DMS53 (cell line): ENCODE data around the gene LDAH.

Source experiments
- DNase-seq: peaks from one replicate; lab custom pipeline; 2025; lab: John Stamatoyannopoulos, UW

The LDAH gene

DNA sequence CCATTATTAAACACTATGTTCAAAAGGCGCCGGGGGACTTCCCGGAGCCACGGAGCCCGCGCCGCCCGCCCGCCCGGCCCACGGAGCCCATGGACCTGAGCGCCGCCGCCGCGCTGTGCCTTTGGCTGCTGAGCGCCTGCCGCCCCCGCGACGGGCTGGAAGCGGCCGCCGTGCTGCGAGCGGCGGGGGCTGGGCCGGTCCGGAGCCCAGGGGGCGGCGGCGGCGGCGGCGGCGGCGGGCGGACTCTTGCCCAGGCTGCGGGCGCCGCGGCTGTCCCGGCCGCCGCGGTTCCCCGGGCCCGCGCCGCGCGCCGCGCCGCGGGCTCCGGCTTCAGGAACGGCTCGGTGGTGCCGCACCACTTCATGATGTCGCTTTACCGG lies 155.8 kb downstream of the LDAH start:
- DNase-seq = peak; percentile 37

DNA sequence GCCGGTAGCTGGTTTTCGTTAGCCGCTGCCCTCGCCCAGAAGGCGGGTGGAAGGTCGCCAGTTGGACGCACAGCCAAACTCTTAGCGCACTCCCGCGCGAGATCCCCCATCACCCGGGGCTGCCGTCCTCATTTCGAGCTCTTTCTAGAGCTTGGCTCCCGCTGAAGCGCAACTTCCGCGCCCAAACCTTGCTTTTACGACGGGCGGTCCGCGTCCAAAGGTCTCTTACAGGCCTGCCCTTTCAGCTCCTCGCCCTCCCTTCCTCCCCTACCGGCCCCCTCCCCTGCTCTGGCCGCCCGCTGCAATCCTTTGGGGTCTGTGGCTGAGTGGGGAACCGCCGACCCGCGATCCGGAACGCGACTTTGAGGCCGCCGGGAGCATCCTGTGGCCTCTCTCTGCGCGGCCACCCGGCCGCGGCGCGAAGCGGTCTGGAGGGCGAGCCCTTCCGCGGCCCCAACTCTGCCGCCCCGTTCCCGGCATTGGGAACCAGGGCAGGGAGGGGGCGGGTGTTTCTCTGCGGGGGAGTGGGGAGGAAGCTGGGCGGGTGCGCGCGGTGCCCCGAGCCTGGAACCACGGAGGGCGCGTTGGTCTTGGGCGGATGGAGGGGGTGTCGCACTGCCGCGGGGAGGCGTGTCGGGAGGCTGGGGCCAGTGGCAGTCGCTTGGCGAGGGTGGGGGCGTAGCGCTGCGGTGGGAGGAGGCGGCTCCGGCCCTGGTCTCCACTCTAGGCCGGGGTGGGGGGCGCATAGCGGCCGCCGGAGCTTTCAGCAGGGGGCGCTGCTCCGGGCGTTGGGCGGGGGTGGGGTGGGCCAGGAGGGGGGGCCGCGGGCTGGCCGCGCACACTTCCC lies 156.4 kb downstream of the LDAH start, which contains the start of gene GDF7:
Gene GDF7 (plus strand): TSS at position 841 of the 847 bp plus-strand sequence. CDS start 96 bp downstream, outside the sequence.
- DNase-seq = peak; percentile 52

DNA sequence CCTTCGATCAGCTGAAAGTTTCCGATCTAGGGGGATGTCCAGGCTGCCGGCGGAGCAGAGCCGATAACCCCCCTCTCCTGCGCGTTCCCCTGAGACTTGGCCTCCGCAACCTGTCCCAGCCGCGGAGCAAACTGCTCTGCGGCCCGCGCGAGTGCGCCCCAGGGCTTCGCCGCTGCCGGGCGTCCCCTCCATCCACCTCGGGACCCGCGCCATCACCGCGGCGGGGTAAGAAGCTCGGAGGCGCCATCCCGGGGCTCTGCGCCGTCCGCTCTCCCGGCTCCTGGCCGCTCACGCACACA lies 156.9 kb downstream of the LDAH start:
- DNase-seq = no peak

DNA sequence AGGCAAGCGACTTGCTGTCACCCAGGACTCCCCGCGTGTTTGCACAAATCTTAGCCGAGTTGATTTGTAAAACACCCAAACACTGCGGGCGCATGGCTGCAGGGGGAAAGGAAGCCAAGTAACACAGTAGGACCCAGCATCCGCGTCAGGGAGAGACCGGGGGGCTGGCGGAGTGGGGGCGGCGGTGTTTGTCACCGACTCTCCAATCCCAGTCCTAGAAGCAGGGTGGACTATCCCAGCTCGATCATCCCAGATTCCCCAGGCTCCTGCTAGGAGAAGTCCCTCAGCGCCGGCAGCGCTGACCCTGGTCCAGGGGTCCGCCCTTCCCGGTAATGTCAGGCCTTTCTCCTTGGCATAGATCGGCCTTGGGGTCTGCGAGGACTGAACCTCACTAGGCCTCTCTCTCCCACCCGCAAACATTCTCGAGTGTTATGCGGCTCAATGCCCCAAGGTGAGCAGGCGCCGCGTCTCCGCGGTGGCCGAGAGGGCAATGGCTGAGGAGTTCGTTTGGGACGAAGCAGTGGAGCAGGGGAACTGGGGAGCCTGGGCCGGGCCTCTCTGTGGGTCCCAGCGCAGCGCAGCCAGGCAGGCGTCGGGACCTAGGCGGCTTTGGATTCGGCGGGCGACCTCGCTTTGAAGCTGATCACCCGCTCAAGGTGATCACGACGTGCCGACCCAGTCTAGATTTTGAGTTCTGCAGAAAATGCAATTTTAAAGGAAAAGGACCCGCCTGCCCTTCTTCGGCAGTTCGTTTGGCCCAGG lies 157.5 kb downstream of the LDAH start:
- DNase-seq = peak; percentile 31

DNA sequence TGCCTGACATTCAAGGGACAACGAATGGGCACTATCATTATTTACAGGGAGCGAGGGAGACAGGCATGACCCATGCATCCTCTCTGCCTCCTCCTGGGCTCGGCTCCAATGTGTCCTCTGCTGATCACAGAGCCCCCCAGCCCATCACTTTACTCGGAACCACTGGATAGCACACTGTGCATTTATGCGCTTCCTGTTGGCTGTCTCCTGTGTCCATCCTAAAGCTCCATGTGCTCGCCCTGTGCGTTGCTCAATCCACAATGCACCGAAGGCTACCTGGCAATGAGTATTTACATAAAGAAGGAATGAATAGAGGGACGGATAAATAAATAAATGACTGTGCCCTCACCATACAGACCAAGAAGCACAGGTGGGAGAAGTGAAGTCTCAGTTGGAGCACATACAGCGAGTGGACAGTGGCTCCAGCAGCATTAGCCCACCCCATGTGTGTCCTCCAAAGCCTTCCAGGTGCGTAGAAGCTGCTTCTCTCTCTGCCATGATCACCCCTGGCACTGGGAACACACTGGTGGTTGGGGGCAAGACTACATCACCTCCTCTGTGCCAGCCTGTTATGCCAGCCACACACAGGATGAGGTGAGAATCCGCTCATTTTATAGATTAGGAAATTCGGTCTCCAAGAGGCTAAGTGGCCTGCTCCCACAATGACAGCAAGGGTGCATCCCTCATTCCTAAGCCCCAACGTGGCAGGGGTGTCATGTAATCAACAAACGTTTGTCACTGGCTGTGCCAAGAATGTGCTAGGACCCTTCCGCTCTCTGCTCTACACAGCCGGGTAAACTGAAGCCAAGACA lies 158.3 kb downstream of the LDAH start:
- peak; percentile 38 for DNase-seq

DNA sequence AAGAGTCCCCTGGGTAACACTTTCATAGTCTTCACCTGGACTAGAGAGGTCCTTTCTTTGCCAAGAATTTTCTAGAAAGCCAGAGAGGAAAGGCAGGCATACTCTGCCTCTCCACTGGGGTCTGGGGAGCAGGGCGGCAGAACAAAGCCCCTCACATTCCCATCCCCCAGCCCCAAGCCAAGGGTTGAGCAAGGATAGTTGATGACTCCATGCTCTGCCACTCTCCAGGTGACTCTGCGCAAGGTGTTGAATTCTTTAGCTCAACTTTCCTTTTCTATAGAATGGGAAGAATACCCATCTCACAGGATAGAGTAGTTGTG lies 158.9 kb downstream of the LDAH start:
- no peak for DNase-seq

DNA sequence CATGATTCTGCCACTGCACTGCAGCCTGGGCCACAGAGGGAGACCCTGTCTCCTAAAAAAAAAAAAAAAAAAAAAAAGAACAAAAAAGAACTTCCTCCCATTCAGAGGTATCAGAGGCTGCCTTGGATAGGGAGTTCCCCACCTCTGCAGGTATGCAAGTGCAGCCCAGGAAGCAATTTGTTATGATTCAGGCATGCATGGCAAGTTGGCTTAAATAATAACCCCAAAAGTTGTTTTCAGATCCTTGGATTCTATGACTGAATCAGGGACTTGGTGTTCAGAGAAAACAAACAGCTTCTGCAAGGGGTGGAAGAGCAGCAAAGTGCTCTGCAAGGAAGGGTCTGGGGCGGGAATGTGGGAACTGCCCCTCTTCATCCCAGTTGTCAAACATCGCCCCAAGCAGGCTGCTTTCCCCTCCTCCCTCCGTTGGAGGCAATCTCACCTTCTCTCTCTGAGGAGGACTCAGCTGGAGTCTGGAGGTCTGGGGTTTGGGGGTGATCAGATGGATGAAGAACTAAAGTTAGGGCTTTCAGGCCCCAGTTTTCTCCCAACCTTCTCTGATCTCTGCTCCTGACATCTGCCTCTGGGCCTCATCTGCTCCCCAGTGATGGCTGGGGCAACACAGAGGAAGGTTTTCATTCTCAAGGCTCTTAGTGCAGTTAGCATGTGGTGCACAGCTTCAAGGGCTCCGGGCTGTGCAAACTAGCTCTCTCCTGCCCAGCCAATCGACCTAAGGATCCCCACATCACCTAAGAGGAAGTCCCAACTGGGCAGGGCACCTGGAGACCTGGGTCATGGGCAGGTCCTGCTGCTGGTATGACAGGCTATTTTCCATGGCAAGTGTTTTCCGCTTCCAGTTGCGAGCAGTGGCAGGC lies 159.5 kb downstream of the LDAH start:
- no peak for DNase-seq

DNA sequence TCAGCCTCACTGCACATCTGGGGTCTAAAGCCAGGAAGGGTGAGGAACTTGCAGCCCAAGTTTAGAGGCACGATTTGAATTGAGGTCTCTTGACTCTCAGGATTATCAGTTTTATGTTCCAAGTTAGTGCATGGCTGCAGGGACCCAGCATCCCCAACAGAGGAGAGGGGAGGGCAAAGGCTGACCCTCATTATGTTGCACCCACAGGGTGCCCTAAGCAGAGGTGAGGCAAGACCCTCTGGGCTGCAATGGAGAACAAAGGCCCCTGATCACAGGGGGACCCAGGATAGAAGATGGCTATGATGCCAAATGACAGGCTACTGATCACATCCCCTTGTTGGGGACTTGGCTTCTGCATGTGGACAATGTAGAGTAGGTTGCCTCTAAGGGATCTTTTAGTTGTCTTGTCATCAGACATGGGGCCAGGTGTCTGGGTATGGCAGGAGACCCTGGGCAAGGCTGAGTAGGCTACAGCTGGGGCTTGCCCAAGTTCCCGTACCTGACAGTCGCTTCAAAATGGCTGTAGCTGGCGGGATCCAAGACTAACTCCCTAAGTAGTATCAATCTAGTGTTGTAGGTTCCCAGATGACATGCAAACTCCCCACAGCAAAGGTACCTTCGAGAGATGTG lies 160.5 kb downstream of the LDAH start:
- DNase-seq = no peak

DNA sequence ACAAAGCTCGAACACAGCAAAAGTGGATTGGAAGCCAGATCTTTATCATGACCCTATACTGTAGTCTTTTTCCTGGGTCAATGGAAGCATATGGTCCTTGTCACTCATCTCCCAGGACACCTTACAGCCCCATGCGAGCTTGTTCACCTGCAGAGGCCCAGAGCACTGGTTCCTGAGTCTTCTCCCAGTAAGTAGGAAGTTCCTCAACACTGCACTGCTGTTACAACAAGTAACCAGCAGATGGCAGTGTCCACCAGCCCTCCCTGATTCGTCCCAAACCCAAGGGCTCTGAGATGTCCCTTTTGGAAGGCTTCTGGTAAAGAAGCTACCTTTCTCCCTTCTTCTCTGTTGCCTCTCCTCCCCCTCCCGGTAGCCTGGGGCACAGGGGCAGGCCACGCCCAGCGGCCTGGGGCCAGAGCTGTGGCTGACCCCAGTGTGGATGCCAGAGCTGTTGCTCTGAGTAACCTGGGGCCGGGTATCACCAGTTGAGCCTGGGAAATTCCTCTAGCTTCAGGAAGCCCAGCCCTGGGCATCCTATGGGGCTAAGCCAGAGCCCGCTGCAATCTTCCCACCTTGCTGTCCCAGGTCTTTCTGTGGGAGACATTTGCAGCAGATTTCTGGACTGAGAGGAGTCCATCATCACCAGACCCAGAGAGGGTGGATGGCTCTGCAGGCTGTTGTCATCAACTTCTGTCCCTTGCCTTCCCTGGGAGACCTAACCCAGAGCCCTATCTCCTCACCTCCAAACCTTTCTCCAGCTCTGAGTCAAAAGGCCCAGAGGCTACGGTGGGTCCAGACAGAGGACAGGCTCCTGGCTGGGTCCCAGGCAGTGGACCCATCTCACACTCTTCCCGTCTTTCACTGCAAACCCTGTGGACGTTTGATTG lies 161.2 kb downstream of the LDAH start:
- peak; percentile 74 for DNase-seq

DNA sequence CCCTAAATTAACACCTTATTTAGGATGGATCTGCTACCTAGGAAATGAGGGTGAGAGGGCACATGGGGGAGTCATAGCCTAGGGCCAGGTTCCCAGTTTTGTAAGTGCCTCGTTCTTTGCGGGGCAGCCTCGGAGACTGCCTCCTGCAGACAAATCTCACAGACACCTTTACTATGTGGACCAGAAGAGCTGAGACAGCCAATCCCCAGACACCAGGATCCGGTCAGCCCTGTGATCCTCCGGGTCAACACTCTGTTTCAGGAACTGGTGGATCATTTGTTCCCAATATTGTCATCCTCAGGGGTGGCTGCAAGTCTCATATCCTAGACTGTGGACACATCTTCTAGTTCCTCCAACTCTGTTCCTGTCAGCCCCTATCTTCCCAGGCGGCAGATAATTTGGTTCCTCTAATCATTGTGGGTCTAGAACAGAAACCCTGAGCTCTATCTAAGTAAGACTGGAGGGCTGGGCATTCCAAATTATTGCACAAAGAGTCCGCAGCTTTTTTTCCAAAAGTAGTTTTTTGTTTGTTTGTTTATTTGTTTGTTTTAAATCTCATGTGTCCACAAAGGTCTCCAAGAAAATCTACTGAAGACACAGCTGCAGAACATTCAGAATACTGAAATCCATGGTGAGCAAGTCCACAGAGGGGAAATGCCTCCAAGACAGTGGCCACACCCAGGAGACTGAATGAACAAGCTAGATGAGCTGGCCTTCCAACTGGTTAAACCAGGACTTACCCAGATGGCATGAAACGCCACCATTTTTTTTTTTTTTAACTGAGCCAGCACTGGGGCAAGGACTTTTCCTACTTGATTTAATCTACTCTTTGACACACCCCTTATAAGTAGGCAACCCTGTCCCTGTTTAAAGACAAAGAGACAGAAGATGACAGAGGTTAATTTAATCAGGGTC lies 162.1 kb downstream of the LDAH start:
- peak; percentile 42 for DNase-seq

DNA sequence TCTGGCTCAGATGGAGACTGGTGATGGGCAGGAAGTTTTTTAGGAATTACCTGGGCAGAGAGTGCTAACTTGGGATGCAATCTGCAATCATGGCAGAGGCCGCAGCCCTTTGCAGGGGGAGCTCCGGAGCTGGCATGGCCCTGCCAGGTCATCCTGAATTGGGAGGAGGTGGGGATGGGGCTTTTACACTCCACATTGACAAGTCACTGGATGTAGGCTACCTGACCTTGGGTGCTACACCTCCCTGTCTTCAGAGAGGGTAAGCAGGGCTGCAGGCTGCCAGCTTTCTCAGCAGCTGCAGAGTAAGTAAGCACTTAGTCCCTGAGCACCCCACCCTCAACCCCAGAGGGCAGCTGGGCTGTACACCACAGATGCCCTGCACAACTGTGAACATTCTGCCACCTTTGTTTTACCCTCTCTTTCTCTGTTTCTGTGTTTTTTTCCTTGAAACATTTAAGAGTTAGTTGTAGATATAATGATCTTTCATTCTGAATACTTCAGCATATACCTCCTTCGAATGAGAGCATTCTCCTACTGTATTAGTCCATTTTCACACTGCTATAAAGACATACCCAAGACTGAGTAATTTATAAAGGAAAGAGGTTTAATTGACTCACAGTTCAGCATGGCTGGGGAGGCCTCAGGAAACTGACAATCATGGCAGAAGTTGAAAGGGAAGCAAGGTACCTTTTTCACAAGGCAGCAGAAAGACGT lies 165.2 kb downstream of the LDAH start:
- DNase-seq = no peak

DNA sequence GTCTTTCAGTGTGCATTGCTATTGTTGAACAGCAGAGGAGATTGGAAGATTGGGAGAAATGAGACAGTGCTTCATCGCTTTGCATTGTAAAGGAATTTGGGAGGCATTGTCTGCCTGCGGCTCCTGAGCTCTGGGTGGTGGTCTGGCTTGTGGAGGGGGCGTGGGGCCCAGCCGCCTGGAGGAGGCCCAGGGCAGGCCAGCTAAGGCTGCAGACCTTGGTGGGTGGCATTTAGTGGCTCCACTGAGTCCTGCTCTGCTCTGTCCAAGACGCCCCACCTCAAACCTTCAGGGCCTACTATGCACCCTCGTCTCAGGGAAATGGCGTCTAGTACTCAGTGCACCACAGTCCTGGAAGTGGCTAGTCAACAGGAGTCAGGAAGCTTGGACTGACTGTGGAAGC lies 166.3 kb downstream of the LDAH start:
- no peak for DNase-seq

DNA sequence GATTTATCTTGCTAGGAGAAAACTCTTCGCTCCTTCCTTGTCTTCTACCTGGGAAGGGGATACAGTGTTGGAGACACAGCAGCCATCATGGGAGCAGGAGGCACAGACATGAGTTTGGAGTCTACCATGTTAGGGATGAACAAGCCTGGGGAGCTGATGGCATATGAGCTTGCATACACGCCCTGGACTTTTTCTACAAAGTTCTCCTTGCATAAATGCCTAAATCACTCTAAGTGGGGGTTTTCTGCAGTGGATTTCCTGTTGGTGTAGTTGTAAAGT lies 168.4 kb downstream of the LDAH start:
- no peak for DNase-seq

DNA sequence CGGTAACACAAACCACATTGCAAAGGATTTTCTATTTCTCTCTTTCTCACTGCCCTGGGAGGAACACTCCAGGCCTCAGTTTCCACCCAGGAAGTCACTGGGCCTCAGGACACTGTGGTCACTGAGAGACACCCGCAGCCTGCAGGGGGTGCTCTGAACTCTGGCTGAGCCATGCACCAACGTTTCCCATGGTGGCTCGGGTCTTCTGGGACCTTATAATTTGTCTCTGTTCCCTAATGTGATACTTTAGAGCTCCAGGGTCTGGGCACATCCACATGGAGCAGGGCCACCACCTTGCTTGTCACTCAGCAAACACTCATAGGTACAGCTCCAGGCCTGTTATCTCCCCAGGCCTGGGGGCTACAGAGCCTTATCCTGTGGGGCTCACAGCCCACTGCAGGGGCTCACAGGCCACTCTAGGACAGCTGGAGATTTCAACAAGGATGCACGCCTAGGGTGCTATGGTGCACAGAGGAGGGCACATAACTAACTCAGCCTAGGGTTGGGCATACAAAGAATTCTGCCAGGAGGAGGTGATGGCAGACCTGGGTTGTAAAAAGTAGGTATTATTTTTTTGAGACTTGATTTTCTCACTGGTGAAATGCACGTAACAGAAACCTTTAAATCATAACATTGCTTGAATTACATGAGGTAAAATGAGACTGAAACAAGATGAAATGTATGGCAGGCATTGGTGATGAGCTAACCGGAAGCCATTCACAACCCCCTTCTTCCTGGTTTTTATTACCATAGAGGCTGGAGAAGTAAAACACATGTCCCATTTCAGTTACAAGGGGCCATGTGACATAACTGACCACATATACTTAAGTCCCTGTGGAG lies 169.0 kb downstream of the LDAH start:
- DNase-seq = no peak

DNA sequence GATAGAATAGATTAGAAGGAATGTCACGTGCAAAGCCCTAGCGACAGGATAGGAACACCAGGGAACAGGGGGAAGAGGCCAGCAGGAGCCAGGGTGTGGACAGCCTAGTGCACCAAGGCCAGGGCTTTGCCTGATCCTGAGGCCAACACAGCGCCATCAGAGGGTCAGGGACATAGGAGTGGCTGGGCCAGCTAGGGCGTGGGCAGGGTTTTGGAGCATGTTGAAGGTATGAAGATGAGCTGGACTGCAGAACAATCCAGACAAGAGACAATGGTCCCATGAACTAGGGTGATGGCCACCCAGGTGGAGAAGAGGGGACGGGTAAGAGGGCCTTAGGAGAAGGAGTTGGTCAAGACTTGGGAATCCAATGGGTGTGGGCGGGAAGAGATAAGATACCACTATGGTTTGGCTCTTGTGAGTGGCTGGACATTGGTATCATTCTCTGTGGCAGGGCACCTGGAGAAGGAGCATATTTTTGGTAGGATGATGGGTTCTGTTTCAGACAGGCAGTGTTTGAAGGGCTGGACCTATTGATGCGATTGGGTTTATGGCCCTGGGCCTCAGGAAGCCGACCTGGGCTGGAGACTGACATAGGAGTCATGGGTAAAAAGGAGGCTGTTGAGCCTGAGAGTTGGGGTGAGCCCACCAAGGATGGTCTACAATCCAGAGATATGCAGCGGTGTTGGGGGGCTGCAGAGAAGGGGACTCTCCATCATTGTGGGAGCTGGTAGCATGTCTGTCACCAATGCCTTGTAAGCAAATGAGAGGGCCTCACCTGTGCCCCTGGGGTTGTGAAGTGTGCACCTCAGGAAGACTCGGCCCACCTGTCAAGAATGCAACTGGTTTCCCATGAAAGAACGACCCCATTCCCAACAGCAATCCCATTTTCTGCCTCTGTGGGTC lies 170.0 kb downstream of the LDAH start:
- DNase-seq = no peak

DNA sequence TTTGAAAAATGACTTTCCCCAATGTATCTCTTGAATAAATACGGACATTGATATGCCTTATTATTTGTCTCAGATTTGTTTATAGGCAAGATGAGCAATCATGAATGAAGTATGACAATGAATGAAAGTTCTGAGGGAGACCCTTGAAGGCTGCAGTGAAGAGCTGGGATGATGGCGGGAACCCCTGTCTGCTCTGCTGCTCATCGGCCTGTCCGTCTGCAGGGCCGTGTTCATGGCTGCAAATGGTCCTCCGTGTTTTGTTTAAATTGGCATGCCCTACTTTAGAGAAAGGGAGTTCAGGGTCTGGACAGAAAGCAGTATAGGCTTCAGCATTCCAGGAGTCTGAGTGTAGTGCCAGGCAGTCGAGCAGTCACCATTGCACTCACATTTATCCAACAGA lies 170.8 kb downstream of the LDAH start:
- DNase-seq = no peak

DNA sequence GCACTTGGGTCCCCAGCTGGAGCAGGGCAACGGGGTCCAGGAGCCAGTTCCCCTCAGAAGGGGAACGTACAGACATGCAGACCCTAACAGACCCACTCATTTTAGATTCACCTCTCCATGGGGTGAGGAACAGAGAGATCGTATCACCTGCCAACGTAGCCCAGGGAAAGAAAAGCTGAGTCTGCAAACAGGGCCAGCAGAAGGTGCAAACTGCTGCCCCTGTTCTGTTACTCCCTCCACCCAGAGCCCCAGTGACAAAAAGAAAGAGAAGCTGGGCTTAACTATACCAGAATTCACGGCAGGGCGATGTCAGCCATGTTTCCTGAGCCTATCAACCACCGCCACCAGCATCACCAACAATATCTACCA lies 171.2 kb downstream of the LDAH start:
- DNase-seq = no peak
